SU-DHL-6 (cell line): ENCODE measurements around the gene MAP3K10.

ENCODE experiments used
- H2AFZ ChIP-seq: fragments of 200-600 bp; sonication (generic); 2 replicates; pipeline ENCODE4 v1.6.1; 2014; ENCODE audit warnings: low read depth, mild to moderate bottlenecking, moderate library complexity, mixed read lengths, antibody characterized with exemption, low read length; ENCODE audit not compliant: severe bottlenecking
- H3F3A ChIP-seq: fragments of 200-600 bp; shearing (Covaris generic); 2 replicates; pipeline ENCODE4 v1.6.0; 2016; ENCODE audit warnings: antibody characterized with exemption, mild to moderate bottlenecking; ENCODE audit not compliant: insufficient read depth
- H3K27ac ChIP-seq: fragments of 200-600 bp; sonication (generic); 2 replicates; pipeline ENCODE4 v1.5.1; 2016; ENCODE audit warnings: low read depth, mild to moderate bottlenecking, low read length, moderate library complexity, mixed read lengths
- H3K27me3 ChIP-seq: fragments of 200-600 bp; sonication (generic), shearing (Covaris generic); 2 replicates; pipeline ENCODE4 v1.6.0; 2014; ENCODE audit warnings: mild to moderate bottlenecking, low read length
- H3K36me3 ChIP-seq: fragments of 200-600 bp; sonication (generic); 2 replicates; pipeline ENCODE4 v1.6.1; 2014; ENCODE audit warnings: mild to moderate bottlenecking, low read length, mixed read lengths
- H3K4me2 ChIP-seq: fragments of 300-600, 200-600 bp; shearing (Covaris generic), sonication (generic); 2 replicates; pipeline ENCODE4 v1.6.0; 2014; ENCODE audit warnings: low read length, low read depth, mild to moderate bottlenecking; ENCODE audit not compliant: poor library complexity, severe bottlenecking
- H3K4me3 ChIP-seq: fragments of 200-600 bp; sonication (generic); 2 replicates; pipeline ENCODE4 v1.5.1; 2014; ENCODE audit warnings: antibody characterized with exemption, low read length, mild to moderate bottlenecking, mixed read lengths; ENCODE audit not compliant: insufficient read depth, poor library complexity, severe bottlenecking
- H3K79me2 ChIP-seq: fragments of 200-600 bp; sonication (generic); 2 replicates; pipeline ENCODE4 v1.6.1; 2014; ENCODE audit warnings: mild to moderate bottlenecking, low read length, moderate library complexity; ENCODE audit not compliant: insufficient read depth
- H3K9ac ChIP-seq: fragments of 200-600 bp; sonication (generic); 2 replicates; pipeline ENCODE4 v1.7.0; 2014; ENCODE audit warnings: mild to moderate bottlenecking, low read length
- H3K9me2 ChIP-seq: fragments of 200-600 bp; sonication (generic); replicated peaks from 2 replicates; pipeline ENCODE4 v1.6.1; 2014; ENCODE audit warnings: low read length; ENCODE audit not compliant: insufficient read depth
- H3K9me3 ChIP-seq: fragments of 200-600 bp; sonication (generic); 2 replicates; pipeline ENCODE4 v1.6.1; 2014; ENCODE audit warnings: low read length, mixed read lengths; ENCODE audit not compliant: insufficient read depth
- H4K20me1 ChIP-seq: fragments of 200-600 bp; sonication (generic); 2 replicates; pipeline ENCODE4 v1.6.1; 2014; ENCODE audit warnings: low read depth, mild to moderate bottlenecking, antibody characterized with exemption, low read length, moderate library complexity, mixed read lengths
- CTCF ChIP-seq: fragments of 200-600 bp; sonication (generic); IDR thresholded peaks from one replicate; pipeline ENCODE4 v1.5.1; 2017; ENCODE audit warnings: antibody characterized with exemption, mild to moderate bottlenecking, low read length, moderate library complexity; ENCODE audit not compliant: insufficient read depth, poor library complexity, severe bottlenecking
- EZH2phosphoT487 ChIP-seq: fragments of 200-600 bp; sonication (generic), shearing (Covaris generic); conservative IDR thresholded peaks from 2 replicates; pipeline ENCODE4 v1.6.1; 2018; ENCODE audit warnings: mild to moderate bottlenecking, antibody characterized with exemption, low read length, moderate library complexity, mixed read lengths

The MAP3K10 gene

GRCh38 chr19:40256512-40256911, 65.3 kb downstream of the MAP3K10 start:
- no peaks in the 10 kb centered on the region for H3F3A ChIP-seq
- no peak overlapping the region for H2AFZ ChIP-seq
- no peaks in the 10 kb centered on the region for H4K20me1 ChIP-seq
- H3K9ac ChIP-seq = no peak overlapping the region
- H3K27me3 ChIP-seq = no peaks in the 10 kb centered on the region
- no peaks in the 10 kb centered on the region for H3K9me3 ChIP-seq
- H3K4me2 ChIP-seq = no peak overlapping the region
- TF ChIP-seq CTCF (no peak), EZH2phosphoT487 (no peak)
- H3K9me2 ChIP-seq = no peaks in the 10 kb centered on the region
- H3K4me3 ChIP-seq = no peak overlapping the region
- no peak overlapping the region for H3K27ac ChIP-seq
- H3K79me2 ChIP-seq = peaks cover 35% of the 10 kb centered on the region
- 0 out of 2 replicates have a peak, but pooled peaks cover 2% of the 10 kb centered on the region for H3K36me3 ChIP-seq

GRCh38 chr19:40257096-40257517, 65.9 kb downstream of the MAP3K10 start:
- H3K9ac ChIP-seq = no peak overlapping the region
- H3K9me3 ChIP-seq = no peaks in the 10 kb centered on the region
- H3F3A ChIP-seq = no peaks in the 10 kb centered on the region
- 0 out of 2 replicates have a peak, but pooled peaks cover 2% of the 10 kb centered on the region for H3K36me3 ChIP-seq
- H3K27me3 ChIP-seq = no peaks in the 10 kb centered on the region
- no peaks in the 10 kb centered on the region for H3K9me2 ChIP-seq
- H3K27ac ChIP-seq = no peak overlapping the region
- H3K4me2 ChIP-seq = no peak overlapping the region
- H4K20me1 ChIP-seq = no peaks in the 10 kb centered on the region
- no peak for TF ChIP-seq CTCF
- no peak for TF ChIP-seq EZH2phosphoT487
- no peak overlapping the region for H3K4me3 ChIP-seq
- H3K79me2 ChIP-seq = peaks cover 34% of the 10 kb centered on the region
- H2AFZ ChIP-seq = no peak overlapping the region

- H3K4me2 ChIP-seq = no peak overlapping the region
- no peak overlapping the region for H3K27ac ChIP-seq
- H3K36me3 ChIP-seq = no peaks in the 10 kb centered on the region
- no peaks in the 10 kb centered on the region for H3F3A ChIP-seq
- H3K9me3 ChIP-seq = no peaks in the 10 kb centered on the region
- H3K4me3 ChIP-seq = no peak overlapping the region
- H3K9me2 ChIP-seq = no peaks in the 10 kb centered on the region
- peaks cover 31% of the 10 kb centered on the region for H3K79me2 ChIP-seq
- TF ChIP-seq EZH2phosphoT487 (no peak), CTCF (no peak)
- no peak overlapping the region for H2AFZ ChIP-seq
- no peaks in the 10 kb centered on the region for H4K20me1 ChIP-seq
- no peaks in the 10 kb centered on the region for H3K27me3 ChIP-seq
- no peak overlapping the region for H3K9ac ChIP-seq
These were observed 70.4 kb downstream of the MAP3K10 start for GRCh38 chr19:40261631-40262030.

- H4K20me1 ChIP-seq = no peaks in the 10 kb centered on the region
- H3K27me3 ChIP-seq = no peaks in the 10 kb centered on the region
- no peaks in the 10 kb centered on the region for H3K9me2 ChIP-seq
- no peaks in the 10 kb centered on the region for H3K9me3 ChIP-seq
- H3K9ac ChIP-seq = no peak overlapping the region
- H3K4me2 ChIP-seq = no peak overlapping the region
- no peak overlapping the region for H3K4me3 ChIP-seq
- H3F3A ChIP-seq = no peaks in the 10 kb centered on the region
- no peak overlapping the region for H2AFZ ChIP-seq
- H3K27ac ChIP-seq = no peak overlapping the region
- no peaks in the 10 kb centered on the region for H3K36me3 ChIP-seq
- TF ChIP-seq EZH2phosphoT487 (no peak), CTCF (no peak)
- H3K79me2 ChIP-seq = peaks cover 32% of the 10 kb centered on the region
These were observed 71.2 kb downstream of the MAP3K10 start for GRCh38 chr19:40262422-40262821.
